Measurements from ENCODE around the gene EXOSC10. TPM values are rescaled to one million over a fixed set of nuclear protein-coding genes. Genes with fewer than 3 reads are reported as not detected.

The EXOSC10 gene
- total RNA-seq, 4 donors from 2014 or later, result 32.0 to 62.4 (median 40.8) TPM

DNA sequence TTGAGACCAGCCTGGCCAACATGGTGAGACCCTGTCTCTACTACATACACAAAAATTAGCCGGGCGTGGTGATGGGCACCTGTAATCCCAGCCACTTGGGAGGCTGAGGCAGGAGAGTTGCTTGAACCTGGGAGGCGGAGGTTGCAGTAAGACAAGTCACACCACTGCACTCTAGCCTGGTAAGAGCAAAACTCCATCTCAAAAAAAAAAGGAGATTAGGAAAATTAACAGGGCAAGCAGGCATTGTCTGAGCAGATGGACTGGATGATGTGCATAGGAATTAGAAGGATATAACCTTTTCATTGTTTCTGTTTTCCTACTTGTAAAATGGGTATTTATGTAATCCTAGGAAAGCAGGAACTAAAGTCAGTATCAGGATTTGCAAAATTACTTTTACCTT is 71.7 kb downstream of the EXOSC10 start:
- TF ChIP-seq POLR2A (IDR thresholded peaks at IDR 0.05), result no peak
- TF ChIP-seq, protein P1, sequence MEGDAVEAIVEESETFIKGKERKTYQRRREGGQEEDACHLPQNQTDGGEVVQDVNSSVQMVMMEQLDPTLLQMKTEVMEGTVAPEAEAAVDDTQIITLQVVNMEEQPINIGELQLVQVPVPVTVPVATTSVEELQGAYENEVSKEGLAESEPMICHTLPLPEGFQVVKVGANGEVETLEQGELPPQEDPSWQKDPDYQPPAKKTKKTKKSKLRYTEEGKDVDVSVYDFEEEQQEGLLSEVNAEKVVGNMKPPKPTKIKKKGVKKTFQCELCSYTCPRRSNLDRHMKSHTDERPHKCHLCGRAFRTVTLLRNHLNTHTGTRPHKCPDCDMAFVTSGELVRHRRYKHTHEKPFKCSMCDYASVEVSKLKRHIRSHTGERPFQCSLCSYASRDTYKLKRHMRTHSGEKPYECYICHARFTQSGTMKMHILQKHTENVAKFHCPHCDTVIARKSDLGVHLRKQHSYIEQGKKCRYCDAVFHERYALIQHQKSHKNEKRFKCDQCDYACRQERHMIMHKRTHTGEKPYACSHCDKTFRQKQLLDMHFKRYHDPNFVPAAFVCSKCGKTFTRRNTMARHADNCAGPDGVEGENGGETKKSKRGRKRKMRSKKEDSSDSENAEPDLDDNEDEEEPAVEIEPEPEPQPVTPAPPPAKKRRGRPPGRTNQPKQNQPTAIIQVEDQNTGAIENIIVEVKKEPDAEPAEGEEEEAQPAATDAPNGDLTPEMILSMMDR (IDR thresholded peaks at IDR 0.05), result no peak
- H3K36me3 ChIP-seq, result peaks cover 0 to 72% (median 18%) of the 10 kb centered on the region in 3 donors
- intact Hi-C loops (cut with DNase I), result no loop called here
- H3K9me3 ChIP-seq, result no peaks in the 10 kb centered on the region
- no peak overlapping the region for H3K27ac ChIP-seq
- DNase-seq, result no peak
- WGBS, 2 donors, result 78 to 92% methylated on average over 3 of the region's 3 CpGs
- H3K4me1 ChIP-seq, result peaks cover 0 to 25% (median 0%) of the 10 kb centered on the region in 3 donors
- no peaks in the 10 kb centered on the region for H3K27me3 ChIP-seq
- H3K4me3 ChIP-seq, result no peak overlapping the region

DNA sequence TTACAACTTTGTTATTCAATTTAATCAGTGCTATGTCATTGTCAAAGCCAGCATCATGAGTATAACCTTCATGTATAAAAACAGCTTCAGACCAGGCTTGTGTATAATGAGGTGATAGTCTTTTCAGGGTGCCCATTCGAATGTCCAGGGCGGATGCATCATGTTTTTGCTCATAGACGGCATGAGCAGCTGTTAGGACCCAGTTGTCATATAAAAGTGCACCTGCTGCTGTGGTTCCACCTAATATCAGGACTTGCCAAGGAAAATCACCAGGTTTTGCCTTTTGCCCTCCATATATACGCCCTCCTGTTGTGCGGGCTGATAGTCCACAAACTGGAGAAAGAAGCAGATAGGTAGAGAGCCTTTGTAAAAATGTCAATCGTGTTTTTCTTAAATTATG is 72.4 kb downstream of the EXOSC10 start:
- TF ChIP-seq, protein P1 (IDR thresholded peaks at IDR 0.05), result no peak
- TF ChIP-seq POLR2A (IDR thresholded peaks at IDR 0.05), result no peak
- Histone ChIP-seq H3K27ac (no peak overlapping the region), H3K27me3 (no peaks in the 10 kb centered on the region), H3K9me3 (no peaks in the 10 kb centered on the region), H3K4me3 (no peak overlapping the region), H3K36me3 (peaks cover 1 to 79% (median 20%) of the 10 kb centered on the region in 3 donors), H3K4me1 (peaks cover 0 to 25% (median 0%) of the 10 kb centered on the region in 3 donors)
- 69 to 78% methylated on average over 6 of the region's 6 CpGs for WGBS, 2 donors
- intact Hi-C loops (cut with DNase I), result no loop called here
- DNase-seq, result no peak

DNA sequence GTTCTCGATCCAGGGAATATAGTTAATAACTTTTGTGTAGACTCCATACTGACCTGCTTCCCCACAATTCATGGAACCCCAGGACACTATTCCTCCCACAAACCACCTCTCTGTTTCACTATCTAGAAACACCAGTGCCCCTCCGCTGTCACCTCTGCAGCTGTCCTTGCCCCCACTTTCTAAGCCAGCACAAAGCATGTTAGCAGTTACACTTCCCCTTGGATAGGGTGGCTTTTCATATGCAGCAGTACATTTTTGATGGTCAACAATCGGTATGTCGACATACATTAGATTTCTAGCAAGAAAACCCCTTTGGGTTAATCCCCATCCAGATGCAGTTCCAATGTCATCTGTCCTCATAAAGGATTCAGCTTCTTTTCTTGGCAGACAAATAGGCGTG is 72.8 kb downstream of the EXOSC10 start:
- intact Hi-C loops (cut with DNase I), result no loop called here
- DNase-seq, result no peak
- no peak for TF ChIP-seq POLR2A (IDR thresholded peaks at IDR 0.05)
- TF ChIP-seq, protein P1 (IDR thresholded peaks at IDR 0.05), result no peak

DNA sequence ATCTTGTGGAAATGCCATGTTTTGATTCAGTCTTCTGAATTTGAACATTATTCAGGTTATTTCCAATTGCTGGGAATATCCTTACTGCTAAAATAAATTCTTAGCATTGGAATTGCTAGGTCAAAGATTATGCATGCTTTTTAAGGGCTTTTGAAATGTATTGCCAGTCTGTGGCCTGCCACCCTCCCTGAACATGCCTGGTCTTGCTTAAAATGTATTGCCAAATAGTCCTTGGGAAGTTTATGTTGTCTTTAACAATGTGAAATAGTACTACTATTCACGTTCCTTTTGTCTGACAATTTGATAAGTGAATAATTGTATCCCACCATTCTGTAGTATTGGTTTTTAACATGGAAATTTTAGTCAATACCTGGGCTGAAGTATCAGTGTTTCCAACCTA is 73.6 kb downstream of the EXOSC10 start:
- Histone ChIP-seq H3K4me3 (no peak overlapping the region), H3K4me1 (peaks cover 0 to 25% (median 0%) of the 10 kb centered on the region in 3 donors), H3K9me3 (no peaks in the 10 kb centered on the region), H3K27ac (no peak overlapping the region), H3K27me3 (no peaks in the 10 kb centered on the region), H3K36me3 (peaks cover 14 to 91% (median 32%) of the 10 kb centered on the region in 3 donors)
- no peak for DNase-seq
- 41 to 57% methylated on average over 1 of the region's 1 CpG for WGBS, 2 donors
- no peak for TF ChIP-seq POLR2A (IDR thresholded peaks at IDR 0.05)
- TF ChIP-seq, protein P1 (IDR thresholded peaks at IDR 0.05), result no peak
- intact Hi-C loops (cut with DNase I), result no loop called here

More for the DNA sequence above, 72.8 kb downstream of the EXOSC10 start:
- H3K36me3 ChIP-seq, result peaks cover 5 to 83% (median 24%) of the 10 kb centered on the region in 3 donors
- H3K9me3 ChIP-seq, result no peaks in the 10 kb centered on the region
- WGBS, 2 donors, result 90 to 94% methylated on average over 5 of the region's 5 CpGs
- H3K27ac ChIP-seq, result no peak overlapping the region
- peaks cover 0 to 25% (median 0%) of the 10 kb centered on the region in 3 donors for H3K4me1 ChIP-seq
- no peak overlapping the region for H3K4me3 ChIP-seq
- H3K27me3 ChIP-seq, result no peaks in the 10 kb centered on the region

DNA sequence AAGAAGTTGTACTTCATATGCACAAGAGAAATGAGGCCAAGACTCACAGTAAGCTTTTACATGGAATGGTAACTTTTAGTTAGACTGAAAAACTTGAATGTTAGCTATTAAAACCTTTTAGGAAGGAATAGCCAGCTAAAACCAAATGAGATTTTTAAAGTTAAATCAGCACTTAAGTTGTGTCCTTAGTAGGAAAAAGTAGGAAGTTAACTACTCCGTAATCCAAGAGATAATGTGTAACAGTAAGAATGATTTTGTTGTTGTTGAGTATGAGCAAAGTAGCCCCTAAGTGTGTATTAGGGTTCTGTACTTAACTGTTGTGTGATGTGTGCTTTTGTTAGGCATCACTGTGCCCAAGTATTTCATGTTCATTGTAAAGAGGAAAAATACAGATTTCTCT is 74.1 kb downstream of the EXOSC10 start:
- intact Hi-C loops (cut with DNase I), result no loop called here
- no peak overlapping the region for H3K4me3 ChIP-seq
- WGBS, 2 donors, result 90 to 100% methylated on average over 1 of the region's 1 CpG
- no peak overlapping the region for H3K27ac ChIP-seq
- H3K36me3 ChIP-seq, result peaks cover 14 to 93% (median 37%) of the 10 kb centered on the region in 3 donors
- H3K27me3 ChIP-seq, result no peaks in the 10 kb centered on the region
- DNase-seq, result no peak
- no peaks in the 10 kb centered on the region for H3K9me3 ChIP-seq
- TF ChIP-seq POLR2A (IDR thresholded peaks at IDR 0.05), result no peak
- TF ChIP-seq, protein P1 (IDR thresholded peaks at IDR 0.05), result no peak
- H3K4me1 ChIP-seq, result peaks cover 0 to 25% (median 0%) of the 10 kb centered on the region in 3 donors

All from esophagus squamous epithelium (tissue), 5 donors.